Activated T-cell treated with anti-CD3 and anti-CD28 coated beads, Interleukin-2, amount 50 U/mL, for 72 hours (primary cell): ENCODE data around the gene ADARB1. TPM values are rescaled to one million over a fixed set of nuclear protein-coding genes. Genes with fewer than 3 reads are reported as not detected.

Experiments
- ATAC-seq, 2 donors: fragments of 150-1000 bp; cut with Tn5 transposase; replicated peaks in 1 of 2; 2 replicates each; pipeline ENCODE4 v1.10.0; 2021; ENCODE audit warnings: moderate library complexity in 2 of 2, mild to moderate bottlenecking in 1 of 2
- DNase-seq, 2 donors: peaks; one replicate each; pipeline ENCODE4 v3.0.0; 2021 to 2022; ENCODE audit warnings: mixed read lengths in 1 of 2
- H3K27ac Mint-ChIP-seq: one replicate; pipeline ENCODE4 v1.8.0; 2022; ENCODE audit warnings: mild to moderate bottlenecking, moderate library complexity, mixed read lengths
- H3K27me3 Mint-ChIP-seq: one replicate; pipeline ENCODE4 v1.8.0; 2022; ENCODE audit warnings: low read depth, mixed read lengths
- H3K36me3 Mint-ChIP-seq, 2 donors: one replicate each; pipeline ENCODE4 v1.8.0; 2022; ENCODE audit warnings: mixed read lengths in 2 of 2, mild to moderate bottlenecking in 1 of 2; ENCODE audit not compliant: insufficient read depth in 2 of 2
- H3K4me1 Mint-ChIP-seq: one replicate; pipeline ENCODE4 v1.8.0; 2022; ENCODE audit warnings: low read depth, mixed read lengths
- H3K4me3 Mint-ChIP-seq, 2 donors: one replicate each; pipeline ENCODE4 v1.8.0; 2022; ENCODE audit warnings: mild to moderate bottlenecking in 2 of 2, mixed read lengths in 2 of 2, moderate library complexity in 2 of 2
- H3K9me3 Mint-ChIP-seq, 2 donors: one replicate each; pipeline ENCODE4 v1.8.0; 2022; ENCODE audit warnings: mixed read lengths in 2 of 2
- total RNA-seq, 2 donors: library from RNA; stranded (reverse); gene quantifications; one replicate each; pipeline ENCODE4 v1.2.3, GENCODE V29; 2022

The ADARB1 gene
- total RNA-seq, 2 donors from 2014 or later, result 41.7 to 45.3 TPM

- Mint-ChIP-seq H3K27me3 (no peaks in the 10 kb centered on the region), H3K4me3 (peak overlapping the region in 1 of 2 donors; percentile 14), H3K4me1 (peaks cover 29% of the 10 kb centered on the region), H3K9me3 (no peaks in the 10 kb centered on the region), H3K27ac (no peak overlapping the region), H3K36me3 (peaks cover 0 to 9% of the 10 kb centered on the region in 2 donors)
- no peak for DNase-seq
- peak in 1 of 2 donors; percentile 29 for ATAC-seq
Measured at GRCh38 chr21:45209046-45209445, 134.7 kb downstream of the ADARB1 start.

GRCh38 chr21:45209685-45210284, 135.4 kb downstream of the ADARB1 start:
- H3K36me3 Mint-ChIP-seq, result peaks cover 0 to 9% of the 10 kb centered on the region in 2 donors

GRCh38 chr21:45210461-45210983, 136.1 kb downstream of the ADARB1 start:
- H3K36me3 Mint-ChIP-seq, result peaks cover 0 to 6% of the 10 kb centered on the region in 2 donors
- H3K4me1 Mint-ChIP-seq, result peaks cover 29% of the 10 kb centered on the region
- no peaks in the 10 kb centered on the region for H3K9me3 Mint-ChIP-seq
- no peak for ATAC-seq
- H3K4me3 Mint-ChIP-seq, result no peak overlapping the region
- H3K27ac Mint-ChIP-seq, result no peak overlapping the region
- DNase-seq, result no peak
- no peaks in the 10 kb centered on the region for H3K27me3 Mint-ChIP-seq

More at GRCh38 chr21:45209685-45210284, 135.4 kb downstream of the ADARB1 start:
- H3K9me3 Mint-ChIP-seq, result no peaks in the 10 kb centered on the region
- no peaks in the 10 kb centered on the region for H3K27me3 Mint-ChIP-seq
- H3K4me3 Mint-ChIP-seq, result no peak overlapping the region
- H3K4me1 Mint-ChIP-seq, result peaks cover 29% of the 10 kb centered on the region
- ATAC-seq (no peak), DNase-seq (no peak)
- peak overlapping the region; percentile 15 for H3K27ac Mint-ChIP-seq

- no peak for ATAC-seq
- Mint-ChIP-seq H3K9me3 (peaks cover under 1% of the 10 kb centered on the region in 2 donors), H3K36me3 (peaks cover 3 to 13% of the 10 kb centered on the region in 2 donors), H3K4me1 (peaks cover 29% of the 10 kb centered on the region), H3K27me3 (no peaks in the 10 kb centered on the region), H3K4me3 (no peak overlapping the region), H3K27ac (no peak overlapping the region)
- DNase-seq, result no peak
Measured at GRCh38 chr21:45211661-45212060, 137.3 kb downstream of the ADARB1 start.

GRCh38 chr21:45213392-45213791, 139.0 kb downstream of the ADARB1 start:
- ATAC-seq, result no peak
- Mint-ChIP-seq H3K9me3 (peaks cover 6 to 7% of the 10 kb centered on the region in 2 donors), H3K4me3 (no peak overlapping the region), H3K4me1 (peaks cover 18% of the 10 kb centered on the region), H3K36me3 (peaks cover 17 to 26% of the 10 kb centered on the region in 2 donors), H3K27me3 (no peaks in the 10 kb centered on the region), H3K27ac (no peak overlapping the region)
- DNase-seq, result no peak

- no peak for ATAC-seq
- H3K36me3 Mint-ChIP-seq, result peaks cover 19 to 26% of the 10 kb centered on the region in 2 donors
Measured at GRCh38 chr21:45215213-45215612, 140.8 kb downstream of the ADARB1 start.

GRCh38 chr21:45217010-45217409, 142.6 kb downstream of the ADARB1 start:
- DNase-seq (no peak), ATAC-seq (no peak)
- Mint-ChIP-seq H3K27ac (no peak overlapping the region), H3K4me3 (no peak overlapping the region), H3K27me3 (no peaks in the 10 kb centered on the region), H3K4me1 (no peaks in the 10 kb centered on the region), H3K36me3 (peaks cover 19 to 29% of the 10 kb centered on the region in 2 donors), H3K9me3 (peaks cover 6 to 7% of the 10 kb centered on the region in 2 donors)

More at GRCh38 chr21:45215213-45215612, 140.8 kb downstream of the ADARB1 start:
- Mint-ChIP-seq H3K27ac (no peak overlapping the region), H3K27me3 (no peaks in the 10 kb centered on the region), H3K9me3 (peaks cover 6 to 7% of the 10 kb centered on the region in 2 donors), H3K4me3 (no peak overlapping the region), H3K4me1 (no peaks in the 10 kb centered on the region)
- no peak for DNase-seq

- H3K4me1 Mint-ChIP-seq, result peaks cover under 1% of the 10 kb centered on the region
- peaks cover 6 to 7% of the 10 kb centered on the region in 2 donors for H3K9me3 Mint-ChIP-seq
- ATAC-seq (no peak), DNase-seq (no peak)
- H3K27ac Mint-ChIP-seq, result no peak overlapping the region
- H3K4me3 Mint-ChIP-seq, result no peak overlapping the region
- no peaks in the 10 kb centered on the region for H3K27me3 Mint-ChIP-seq
- peaks cover 19 to 29% of the 10 kb centered on the region in 2 donors for H3K36me3 Mint-ChIP-seq
Measured at GRCh38 chr21:45219517-45219916, 145.1 kb downstream of the ADARB1 start.

- Mint-ChIP-seq H3K36me3 (peaks cover 19 to 29% of the 10 kb centered on the region in 2 donors), H3K4me1 (peaks cover 6% of the 10 kb centered on the region)
Measured at GRCh38 chr21:45220071-45220481, 145.7 kb downstream of the ADARB1 start.

GRCh38 chr21:45220714-45221490, 146.5 kb downstream of the ADARB1 start:
- H3K9me3 Mint-ChIP-seq, result peaks cover 6 to 7% of the 10 kb centered on the region in 2 donors

More at GRCh38 chr21:45220071-45220481, 145.7 kb downstream of the ADARB1 start:
- no peak overlapping the region for H3K27ac Mint-ChIP-seq
- ATAC-seq (no peak), DNase-seq (no peak)
- H3K4me3 Mint-ChIP-seq, result no peak overlapping the region
- no peaks in the 10 kb centered on the region for H3K27me3 Mint-ChIP-seq
- H3K9me3 Mint-ChIP-seq, result peaks cover 6 to 7% of the 10 kb centered on the region in 2 donors

GRCh38 chr21:45222001-45222400, 147.6 kb downstream of the ADARB1 start:
- DNase-seq (no peak), ATAC-seq (no peak)
- Mint-ChIP-seq H3K27me3 (no peaks in the 10 kb centered on the region), H3K27ac (no peak overlapping the region), H3K36me3 (peaks cover 13 to 21% of the 10 kb centered on the region in 2 donors), H3K9me3 (peaks cover 4 to 5% of the 10 kb centered on the region in 2 donors), H3K4me1 (peaks cover 26% of the 10 kb centered on the region), H3K4me3 (no peak overlapping the region)

More at GRCh38 chr21:45220714-45221490, 146.5 kb downstream of the ADARB1 start:
- Mint-ChIP-seq H3K27me3 (no peaks in the 10 kb centered on the region), H3K36me3 (peaks cover 19 to 29% of the 10 kb centered on the region in 2 donors), H3K27ac (no peak overlapping the region), H3K4me3 (no peak overlapping the region), H3K4me1 (peaks cover 15% of the 10 kb centered on the region)
- ATAC-seq (no peak), DNase-seq (no peak)

GRCh38 chr21:45223236-45224185, 149.1 kb downstream of the ADARB1 start:
- ATAC-seq, result no peak
- H3K36me3 Mint-ChIP-seq, result peaks cover under 1 to 8% of the 10 kb centered on the region in 2 donors
- H3K4me3 Mint-ChIP-seq, result no peak overlapping the region
- DNase-seq, result no peak
- H3K27ac Mint-ChIP-seq, result no peak overlapping the region
- peaks cover 7% of the 10 kb centered on the region for H3K27me3 Mint-ChIP-seq
- peaks cover 41% of the 10 kb centered on the region for H3K4me1 Mint-ChIP-seq
- H3K9me3 Mint-ChIP-seq, result no peaks in the 10 kb centered on the region
